Smooth muscle cell (in vitro differentiated cells): ENCODE results near the gene PDE4B. TPM values are rescaled to one million over a fixed set of nuclear protein-coding genes. Genes with fewer than 3 reads are reported as not detected.

Source experiments
- DNase-seq: peaks from one replicate; lab custom pipeline; 2025; ENCODE audit not compliant: unreplicated experiment; lab: John Stamatoyannopoulos, UW
- H2AFZ ChIP-seq: fragments of 200-600 bp; sonication (generic); 2 replicates; pipeline ENCODE4 v1.6.0; 2016; ENCODE audit warnings: antibody characterized with exemption, low read depth, mild to moderate bottlenecking
- H3F3A ChIP-seq: fragments of 200-600 bp; sonication (generic); 2 replicates; pipeline ENCODE4 v1.6.0; 2017; ENCODE audit warnings: antibody characterized with exemption, low read depth
- H3K27ac ChIP-seq: fragments of 200-600 bp; sonication (generic); 2 replicates; pipeline ENCODE4 v1.5.1; 2016; ENCODE audit warnings: low read depth, mild to moderate bottlenecking
- H3K27me3 ChIP-seq: fragments of 200-600 bp; sonication (generic); 2 replicates; pipeline ENCODE4 v1.6.1; 2016; ENCODE audit warnings: low read depth, mild to moderate bottlenecking
- H3K36me3 ChIP-seq: fragments of 200-600 bp; sonication (generic); 2 replicates; pipeline ENCODE4 v1.5.1; 2016; ENCODE audit warnings: low read depth
- H3K4me1 ChIP-seq: fragments of 200-600 bp; sonication (generic); 2 replicates; pipeline ENCODE4 v1.5.1; 2016; ENCODE audit warnings: low read depth
- H3K4me2 ChIP-seq: fragments of 200-600 bp; sonication (generic); 2 replicates; pipeline ENCODE4 v1.6.0; 2016; ENCODE audit warnings: mild to moderate bottlenecking
- H3K4me3 ChIP-seq: fragments of 200-600 bp; sonication (generic); 2 replicates; pipeline ENCODE4 v1.5.1; 2016; ENCODE audit warnings: mild to moderate bottlenecking
- H3K79me2 ChIP-seq: fragments of 200-600 bp; sonication (generic); 2 replicates; pipeline ENCODE4 v1.6.0; 2016; ENCODE audit warnings: low read depth, mild to moderate bottlenecking
- H3K9ac ChIP-seq: fragments of 200-600 bp; sonication (generic); 2 replicates; pipeline ENCODE4 v1.6.0; 2016; ENCODE audit warnings: low read depth
- H3K9me3 ChIP-seq: fragments of 200-600 bp; sonication (generic); replicated peaks from 2 replicates; pipeline ENCODE4 v1.5.1; 2016; ENCODE audit warnings: low read depth
- H4K20me1 ChIP-seq: fragments of 200-600 bp; sonication (generic); 2 replicates; pipeline ENCODE4 v1.6.0; 2016; ENCODE audit warnings: low read depth
- WGBS: methylation state at CpG from one replicate; pipeline ENCODE4 v1.1.7; 2016; ENCODE audit warnings: low lambda C conversion rate; 5-methylcytosine and 5-hydroxymethylcytosine counted together
- polyA plus RNA-seq: library from polyadenylated mRNA; unstranded; fragments of >200 nt; fragmentation: Nextera tagmentation; extraction: Ambion mirVana; gene quantifications from 2 replicates; pipeline ENCODE4 v1.2.1, GENCODE V29; 2016
- total RNA-seq: library from RNA; depleted of rRNA; stranded (reverse); fragments of >200 nt; gene quantifications from 2 replicates; pipeline ENCODE4 v1.2.3, GENCODE V29; 2014
- TF ChIP-seq, protein P1 (sequence below): fragments of 200-600 bp; sonication (generic); IDR thresholded peaks from 2 replicates; pipeline ENCODE4 v1.5.1; 2017; ENCODE audit warnings: borderline replicate concordance, mild to moderate bottlenecking, antibody characterized with exemption; ENCODE audit not compliant: insufficient read depth, poor library complexity, severe bottlenecking

Gene PDE4B
- total and polyA plus RNA-seq, 2 experiments from 2014 or later, result 18.5 to 24.8 TPM

- WGBS, result 92% methylated on average over 1 of the region's 1 CpG
These were observed 104.8 kb downstream of the PDE4B start for GRCh38 chr1:65897485-65897884.

GRCh38 chr1:65904681-65905083 is 112.0 kb downstream of the PDE4B start:
- TF ChIP-seq, protein P1, sequence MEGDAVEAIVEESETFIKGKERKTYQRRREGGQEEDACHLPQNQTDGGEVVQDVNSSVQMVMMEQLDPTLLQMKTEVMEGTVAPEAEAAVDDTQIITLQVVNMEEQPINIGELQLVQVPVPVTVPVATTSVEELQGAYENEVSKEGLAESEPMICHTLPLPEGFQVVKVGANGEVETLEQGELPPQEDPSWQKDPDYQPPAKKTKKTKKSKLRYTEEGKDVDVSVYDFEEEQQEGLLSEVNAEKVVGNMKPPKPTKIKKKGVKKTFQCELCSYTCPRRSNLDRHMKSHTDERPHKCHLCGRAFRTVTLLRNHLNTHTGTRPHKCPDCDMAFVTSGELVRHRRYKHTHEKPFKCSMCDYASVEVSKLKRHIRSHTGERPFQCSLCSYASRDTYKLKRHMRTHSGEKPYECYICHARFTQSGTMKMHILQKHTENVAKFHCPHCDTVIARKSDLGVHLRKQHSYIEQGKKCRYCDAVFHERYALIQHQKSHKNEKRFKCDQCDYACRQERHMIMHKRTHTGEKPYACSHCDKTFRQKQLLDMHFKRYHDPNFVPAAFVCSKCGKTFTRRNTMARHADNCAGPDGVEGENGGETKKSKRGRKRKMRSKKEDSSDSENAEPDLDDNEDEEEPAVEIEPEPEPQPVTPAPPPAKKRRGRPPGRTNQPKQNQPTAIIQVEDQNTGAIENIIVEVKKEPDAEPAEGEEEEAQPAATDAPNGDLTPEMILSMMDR, result no peak
- DNase-seq, result no peak
- Histone ChIP-seq H3F3A (peaks cover 3% of the 10 kb centered on the region), H3K79me2 (no peaks in the 10 kb centered on the region), H3K4me2 (peak overlapping the region; percentile 32), H3K27me3 (no peaks in the 10 kb centered on the region), H3K4me1 (peaks cover 5% of the 10 kb centered on the region), H3K36me3 (no peaks in the 10 kb centered on the region), H3K9ac (no peak overlapping the region), H3K9me3 (no peaks in the 10 kb centered on the region), H3K27ac (peak overlapping the region; percentile 11), H2AFZ (no peak overlapping the region), H4K20me1 (no peaks in the 10 kb centered on the region), H3K4me3 (no peak overlapping the region)
- WGBS, result 10% methylated on average over 1 of the region's 1 CpG

More at GRCh38 chr1:65897485-65897884, 104.8 kb downstream of the PDE4B start:
- Histone ChIP-seq H3K9me3 (no peaks in the 10 kb centered on the region), H3K9ac (no peak overlapping the region), H3K4me1 (no peaks in the 10 kb centered on the region), H3K27me3 (no peaks in the 10 kb centered on the region), H3K4me3 (no peak overlapping the region), H3F3A (no peaks in the 10 kb centered on the region), H2AFZ (no peak overlapping the region), H3K27ac (no peak overlapping the region), H4K20me1 (no peaks in the 10 kb centered on the region), H3K4me2 (no peak overlapping the region), H3K79me2 (no peaks in the 10 kb centered on the region), H3K36me3 (no peaks in the 10 kb centered on the region)
- no peak for DNase-seq
- TF ChIP-seq, protein P1, result no peak

DNA sequence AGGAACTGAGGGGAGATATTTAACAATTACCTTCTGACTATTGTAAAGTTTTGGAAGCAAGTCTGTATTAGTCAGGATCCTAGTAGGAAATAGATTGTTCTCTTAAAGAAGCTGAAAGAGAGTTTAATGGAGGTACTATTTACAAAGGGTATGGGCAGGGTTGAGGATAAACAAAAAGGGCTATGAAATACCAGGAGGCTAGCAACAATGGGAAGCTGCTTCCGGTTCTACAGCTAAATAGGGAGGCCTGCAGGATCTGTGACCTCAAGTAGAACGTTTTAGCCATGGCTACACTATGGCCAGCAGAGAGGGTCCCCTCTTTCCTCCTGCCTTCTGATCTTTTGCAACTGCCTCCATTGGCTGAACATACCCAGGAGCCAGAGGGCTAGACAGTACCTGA is 117.7 kb downstream of the PDE4B start:
- 83% methylated on average over 2 of the region's 2 CpGs for WGBS
- H3K79me2 ChIP-seq, result no peaks in the 10 kb centered on the region
- H4K20me1 ChIP-seq, result no peaks in the 10 kb centered on the region
- DNase-seq, result no peak
- no peaks in the 10 kb centered on the region for H3K9me3 ChIP-seq
- TF ChIP-seq, protein P1, result no peak
- H3K4me2 ChIP-seq, result no peak overlapping the region
- no peak overlapping the region for H3K4me3 ChIP-seq
- H2AFZ ChIP-seq, result no peak overlapping the region
- H3K36me3 ChIP-seq, result no peaks in the 10 kb centered on the region
- H3K4me1 ChIP-seq, result no peaks in the 10 kb centered on the region
- H3K27me3 ChIP-seq, result no peaks in the 10 kb centered on the region
- H3K27ac ChIP-seq, result no peak overlapping the region
- no peak overlapping the region for H3K9ac ChIP-seq
- no peaks in the 10 kb centered on the region for H3F3A ChIP-seq

- Histone ChIP-seq H3K4me3 (no peak overlapping the region), H3K36me3 (no peaks in the 10 kb centered on the region), H4K20me1 (no peaks in the 10 kb centered on the region), H3K9ac (no peak overlapping the region), H3K4me2 (no peak overlapping the region), H3K9me3 (no peaks in the 10 kb centered on the region), H3K27ac (no peak overlapping the region), H3F3A (no peaks in the 10 kb centered on the region), H3K4me1 (no peaks in the 10 kb centered on the region), H3K27me3 (no peaks in the 10 kb centered on the region), H3K79me2 (no peaks in the 10 kb centered on the region), H2AFZ (no peak overlapping the region)
- TF ChIP-seq, protein P1, result no peak
- WGBS, result 85% methylated on average over 2 of the region's 2 CpGs
- DNase-seq, result no peak
These were observed 119.0 kb downstream of the PDE4B start for GRCh38 chr1:65911679-65912078.
